CD4-positive, alpha-beta T cell treated with Interleukin-6 at 100 ng/mL for 8 hours (primary cell): Measurements from ENCODE around the gene CELSR1.
"Not testable (repeated sequence)": the region's sequence is repeated elsewhere in the genome, so short reads cannot be mapped to it uniquely, and the experiment has no call there.

ENCODE experiments used
- DNase-seq: peaks from one replicate; pipeline ENCODE4 v3.0.0-alpha.2; 2020; ENCODE audit warnings: mixed read lengths, low spot score

CELSR1 gene

DNA sequence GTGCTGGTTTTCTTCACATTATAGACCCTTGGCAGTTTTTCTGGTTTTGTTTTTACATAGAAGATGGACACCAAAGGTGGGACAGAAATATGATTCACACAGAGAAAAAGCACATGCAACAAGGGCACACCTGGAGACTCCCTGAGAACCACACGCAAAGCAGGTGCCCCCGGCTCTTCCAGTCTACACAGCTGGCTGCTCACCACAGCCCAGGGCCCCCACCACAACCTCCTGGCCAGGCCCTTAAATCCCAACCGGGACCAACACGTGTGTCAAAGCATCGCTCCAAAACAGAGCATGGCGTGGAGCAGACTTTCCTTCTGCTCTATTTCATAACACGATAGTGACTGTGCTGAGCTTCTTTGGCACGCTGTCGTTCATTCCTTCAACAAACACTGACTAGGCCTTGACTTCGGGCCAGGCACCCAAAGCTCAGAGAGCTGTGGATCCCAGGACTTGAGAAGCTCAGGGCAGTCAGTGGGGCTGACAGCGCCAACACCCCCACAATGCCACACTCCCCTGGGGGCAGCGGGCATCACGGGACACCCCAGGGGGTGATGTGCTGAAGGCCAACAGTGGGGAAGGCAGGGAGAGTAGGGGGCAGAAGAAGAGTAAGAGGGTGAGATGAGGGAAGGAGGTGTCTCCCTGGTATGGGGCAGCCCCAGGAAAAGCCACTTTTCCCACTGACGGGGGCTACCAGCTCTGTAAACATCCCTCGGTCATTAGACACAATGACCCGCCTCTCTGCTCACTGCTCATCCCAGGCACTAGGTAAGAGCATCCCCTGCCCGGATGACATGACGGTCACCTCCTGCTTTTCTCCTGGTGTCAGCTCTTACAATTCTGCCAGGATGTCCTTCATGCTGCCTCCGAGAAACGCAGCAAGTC lies 26.0 kb downstream of the CELSR1 start:
- no peak for DNase-seq

DNA sequence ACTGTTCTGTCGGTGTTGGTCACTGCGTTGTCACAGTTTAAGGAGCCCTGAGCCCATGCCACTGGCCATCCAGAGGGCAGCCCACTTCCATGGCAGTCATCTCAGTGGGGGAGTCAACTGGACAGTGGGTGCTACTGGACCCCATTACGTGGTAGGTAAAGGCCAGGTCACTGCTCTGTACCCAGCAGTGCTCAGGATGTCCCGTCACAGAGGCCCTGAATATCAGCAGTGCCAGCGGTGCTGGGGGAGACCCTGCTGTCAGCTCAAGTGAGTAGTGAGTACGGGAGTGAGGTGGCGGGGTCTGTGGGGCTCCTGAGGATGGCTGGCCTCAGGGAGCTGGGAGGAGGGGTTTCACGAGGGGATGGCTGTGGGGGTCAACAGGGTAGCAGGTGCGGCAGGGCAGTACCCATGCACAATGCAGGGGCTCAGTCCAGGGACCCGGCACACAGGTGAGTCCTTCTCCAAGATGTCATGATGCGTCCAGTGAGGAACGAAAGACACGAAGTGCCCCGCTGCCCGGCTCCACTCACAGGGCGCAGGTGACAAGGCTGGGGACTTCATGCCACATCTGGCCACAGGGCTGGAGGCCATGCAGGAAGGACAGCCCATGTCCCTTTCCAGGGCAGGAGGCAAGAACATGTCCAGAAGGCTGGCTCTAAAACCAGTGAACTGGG lies 27.9 kb downstream of the CELSR1 start:
- no peak for DNase-seq

- no peak for DNase-seq
These were observed 28.9 kb downstream of the CELSR1 start for GRCh38 chr22:46508491-46508999.

DNA sequence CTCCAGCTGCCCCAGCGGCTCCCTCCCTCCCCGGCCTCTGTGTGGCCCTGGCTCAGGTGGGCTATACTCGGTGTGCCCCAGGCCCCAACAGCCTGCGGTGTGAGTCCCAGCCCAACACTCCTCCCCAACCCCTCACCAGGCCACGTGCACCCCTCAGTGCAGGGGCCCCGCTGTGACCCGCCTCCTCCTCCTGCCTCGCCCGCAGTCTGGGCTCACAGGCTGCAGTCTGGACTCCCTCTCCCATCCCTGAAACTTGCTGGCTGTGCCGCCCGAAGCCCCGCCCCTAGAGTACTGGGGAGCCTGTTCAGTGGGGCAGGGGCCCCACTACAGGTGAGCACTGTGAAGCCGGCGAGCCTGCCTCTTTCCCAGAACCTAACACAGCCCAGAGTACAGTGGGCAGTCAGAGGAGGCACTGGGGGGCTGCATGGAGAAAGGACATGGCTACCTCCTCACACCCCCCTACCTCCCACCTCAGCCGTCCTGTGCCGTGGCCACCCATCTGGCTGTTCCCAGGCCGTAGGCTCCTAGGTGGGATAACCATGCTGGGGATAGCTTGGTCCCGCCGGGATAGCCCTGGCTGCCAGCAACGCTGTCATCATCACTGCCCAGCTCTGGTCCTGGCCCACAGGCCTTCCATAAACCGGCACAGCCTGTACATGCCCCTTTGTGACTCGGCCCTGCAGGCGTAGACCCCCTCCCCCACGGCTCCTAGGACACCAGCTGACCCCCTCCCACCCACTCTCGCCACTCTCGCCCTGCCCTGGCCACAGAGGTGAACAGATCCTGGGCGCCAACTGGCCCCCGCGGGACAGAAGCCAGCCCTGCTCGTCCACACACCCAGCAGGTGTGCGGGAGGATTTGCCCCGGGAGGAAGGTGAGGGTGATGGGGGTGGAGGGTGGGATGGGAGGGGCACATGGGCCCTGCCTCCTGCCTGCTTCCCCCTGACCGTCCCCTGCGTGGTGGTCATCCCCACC lies 29.7 kb downstream of the CELSR1 start:
- DNase-seq: no peak

DNA sequence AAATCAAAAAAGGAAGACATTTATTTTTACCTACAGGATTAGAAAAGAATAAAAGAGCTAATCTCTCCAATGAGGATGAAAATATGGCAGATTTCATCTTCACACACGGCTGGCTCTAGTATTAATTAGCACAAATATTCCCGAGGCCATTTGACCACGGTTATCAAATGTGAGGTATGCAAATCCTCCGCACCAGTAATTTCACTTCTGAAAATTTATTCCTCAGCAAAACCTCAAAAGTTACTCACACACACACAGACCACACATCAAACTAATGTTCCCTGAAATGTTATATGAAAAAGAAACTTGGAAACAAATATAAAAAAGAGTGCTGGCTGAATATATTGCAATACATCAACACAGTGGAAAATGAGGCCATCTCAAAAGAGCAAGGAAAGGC lies 32.8 kb downstream of the CELSR1 start:
- no peak for DNase-seq

GRCh38 chr22:46502440-46503175 lies 34.8 kb downstream of the CELSR1 start:
- DNase-seq: no peak

GRCh38 chr22:46501701-46502100 lies 35.7 kb downstream of the CELSR1 start:
- DNase-seq: no peak

DNA sequence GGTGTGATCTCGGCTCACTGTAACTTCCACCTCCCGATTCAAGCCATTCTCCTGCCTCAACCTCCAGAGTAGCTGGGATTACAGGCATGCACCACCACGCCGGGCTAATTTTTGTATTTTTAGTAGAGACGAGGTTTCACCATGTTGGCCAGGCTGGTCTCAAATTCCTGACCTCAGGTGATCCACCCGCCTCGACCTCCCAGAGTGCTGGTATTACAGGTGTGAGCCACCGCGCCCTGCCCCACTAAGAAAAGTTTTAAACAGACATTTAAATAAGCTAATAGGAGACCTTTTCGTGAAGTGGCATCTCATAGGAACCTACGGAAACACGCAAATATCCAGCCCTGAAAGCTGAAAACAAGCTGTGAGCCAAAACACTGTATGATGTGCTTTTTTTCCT lies 36.2 kb downstream of the CELSR1 start:
- not testable (repeated sequence) for DNase-seq

GRCh38 chr22:46500201-46500600 lies 37.2 kb downstream of the CELSR1 start:
- DNase-seq: no peak

DNA sequence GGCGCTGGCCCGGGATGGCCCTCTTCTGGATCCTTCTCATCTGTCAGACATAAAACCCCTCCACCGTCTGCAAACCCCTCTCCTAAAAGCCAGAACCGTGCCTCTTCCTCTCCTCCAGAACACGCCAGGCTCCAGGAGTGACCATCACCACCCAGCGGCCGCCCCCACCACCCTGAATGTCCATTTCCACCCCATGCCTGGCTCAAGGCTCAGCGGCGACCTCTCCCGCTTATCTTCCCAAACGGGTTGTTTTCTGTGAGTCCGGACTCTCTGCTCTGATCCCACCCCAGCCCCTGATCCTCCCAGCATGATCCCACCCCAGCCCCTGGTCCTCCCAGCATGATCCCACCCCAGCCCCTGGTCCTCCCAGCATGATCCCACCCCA lies 37.6 kb downstream of the CELSR1 start:
- DNase-seq: no peak

DNA sequence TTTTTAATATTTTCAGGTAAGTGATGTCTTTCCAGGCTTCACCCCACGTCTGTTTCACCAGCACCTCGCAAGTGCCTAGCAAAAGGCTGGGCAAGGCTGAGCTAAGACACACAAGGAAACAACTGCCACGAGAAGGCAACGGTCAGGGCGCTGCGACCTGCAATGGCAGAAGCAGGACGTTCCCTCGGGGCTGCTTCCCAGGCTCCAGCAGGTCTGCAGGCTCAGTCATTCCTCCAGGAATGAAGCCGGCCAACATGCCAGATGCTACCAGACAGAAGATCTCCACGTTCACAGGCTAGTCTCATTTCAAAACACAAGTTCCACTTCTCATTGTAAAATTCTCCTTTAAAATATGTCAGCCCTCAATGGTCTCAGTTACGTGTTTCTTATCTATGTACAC lies 45.5 kb downstream of the CELSR1 start:
- DNase-seq: no peak

- no peak for DNase-seq
These were observed 46.9 kb downstream of the CELSR1 start for GRCh38 chr22:46490538-46490937.

GRCh38 chr22:46486996-46487717 lies 50.3 kb downstream of the CELSR1 start:
- no peak for DNase-seq

- DNase-seq: no peak
These were observed 52.4 kb downstream of the CELSR1 start for GRCh38 chr22:46484861-46485595.

DNA sequence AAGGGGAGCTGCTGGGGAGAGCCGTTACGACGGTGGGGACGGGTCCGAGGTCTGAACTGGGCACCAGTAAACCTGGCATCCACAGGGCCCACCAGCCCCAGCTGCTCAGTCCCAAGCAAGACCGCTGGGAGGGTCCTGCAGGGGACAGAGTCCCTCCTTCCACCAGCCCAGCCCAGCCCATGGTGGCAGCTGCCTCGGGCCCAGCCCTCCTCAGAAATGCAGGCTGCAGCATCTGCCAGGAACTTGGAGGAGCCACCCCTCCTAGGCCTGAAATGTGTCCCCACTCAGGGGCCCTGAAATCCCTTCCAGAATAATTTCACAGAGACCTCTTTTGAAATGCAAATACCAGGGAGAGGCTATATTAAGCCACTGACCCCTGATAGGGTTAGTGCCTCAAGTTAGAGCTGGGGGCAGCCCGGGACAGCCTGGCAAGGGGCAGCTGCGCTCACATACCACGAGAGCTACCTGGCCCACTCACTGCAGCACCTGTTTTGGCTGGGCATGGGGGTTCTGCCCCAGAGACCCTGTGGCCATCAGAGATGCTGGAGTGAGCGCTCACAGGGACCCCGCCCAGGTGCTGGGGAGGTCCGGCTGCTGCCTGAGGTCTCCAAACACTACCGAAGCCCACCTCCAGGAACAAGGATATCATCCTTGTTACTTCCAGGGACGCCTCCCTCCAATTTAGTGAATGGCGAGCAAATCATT lies 53.1 kb downstream of the CELSR1 start:
- no peak for DNase-seq

DNA sequence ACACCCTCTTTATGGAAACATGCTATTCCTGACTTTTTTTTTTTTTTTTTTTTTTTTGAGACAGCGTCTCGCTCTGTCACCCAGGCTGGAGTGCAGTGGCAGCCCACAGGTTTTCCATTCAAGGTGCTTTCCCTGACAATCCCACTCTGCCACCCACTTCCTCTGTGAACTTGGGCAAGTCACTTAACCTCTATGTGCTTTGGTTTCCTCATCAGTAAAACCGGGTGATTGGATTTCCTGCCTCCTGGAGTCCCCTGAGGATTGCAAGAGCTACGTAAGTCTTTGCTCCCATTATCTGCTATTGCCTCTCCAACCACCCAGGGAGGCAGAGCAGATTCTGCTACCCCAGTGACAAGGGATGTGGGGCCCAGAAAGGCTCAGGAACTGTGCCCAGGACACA lies 54.1 kb downstream of the CELSR1 start:
- DNase-seq: no peak

DNA sequence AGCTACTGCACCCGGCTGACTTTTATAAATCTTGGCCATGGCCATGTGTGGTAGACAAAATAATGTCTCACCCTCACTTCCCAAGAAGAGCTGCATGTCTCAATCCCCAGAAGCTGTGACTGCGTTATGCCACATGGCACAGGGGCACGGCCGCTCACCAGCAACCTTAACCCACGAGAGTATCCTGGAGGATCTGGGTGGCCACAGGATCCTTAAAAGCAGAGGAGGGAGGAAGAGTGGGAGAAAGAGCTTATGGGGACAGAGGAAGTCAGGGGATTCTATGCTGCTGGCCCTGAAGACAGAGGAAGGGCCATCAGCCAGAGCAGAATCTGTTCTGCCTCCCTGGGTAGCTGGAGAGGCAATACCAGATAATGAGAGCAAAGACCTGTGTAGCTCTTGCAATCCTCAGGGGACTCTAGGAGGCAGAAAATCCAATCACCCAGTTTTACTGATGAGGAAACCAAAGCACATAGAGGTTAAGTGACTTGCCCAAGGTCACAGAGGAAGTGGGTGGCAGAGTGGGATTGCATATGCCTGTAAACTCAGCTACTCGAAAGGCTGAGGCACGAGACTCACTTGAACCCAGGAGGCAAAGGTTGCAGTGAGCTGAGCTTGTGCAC lies 55.3 kb downstream of the CELSR1 start:
- no peak for DNase-seq

- DNase-seq: no peak
These were observed 56.0 kb downstream of the CELSR1 start for GRCh38 chr22:46481386-46481785.

DNA sequence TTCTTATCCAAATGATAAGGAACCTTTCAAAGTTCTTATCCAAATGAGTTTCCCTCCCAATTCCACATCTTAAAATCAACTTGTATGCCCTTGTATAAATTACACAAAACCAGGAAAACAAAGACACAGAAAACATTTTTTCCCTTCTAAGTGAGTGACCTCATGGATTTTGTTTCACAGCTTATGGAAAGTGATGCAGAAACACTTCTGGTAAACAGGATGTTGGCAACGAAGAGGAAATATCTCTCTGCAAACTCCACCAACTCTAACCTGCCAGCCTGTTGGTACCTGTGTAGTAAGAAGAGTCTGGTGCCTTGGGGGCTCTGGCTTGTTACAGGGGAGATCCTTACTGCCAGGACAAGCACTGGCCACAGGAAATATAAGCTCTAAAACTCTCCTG lies 57.0 kb downstream of the CELSR1 start:
- no peak for DNase-seq
